HG03196 (cell line): ENCODE measurements around the gene TUBB2B.

Source experiments
- ATAC-seq: cut with Tn5 transposase; IDR thresholded peaks from one replicate; pipeline ENCODE4 v1.9.1; 2021; ENCODE audit not compliant: unreplicated experiment

TUBB2B gene

GRCh38 chr6:3235486-3235885 is 8.0 kb upstream of the TUBB2B start:
- ATAC-seq = no peak

DNA sequence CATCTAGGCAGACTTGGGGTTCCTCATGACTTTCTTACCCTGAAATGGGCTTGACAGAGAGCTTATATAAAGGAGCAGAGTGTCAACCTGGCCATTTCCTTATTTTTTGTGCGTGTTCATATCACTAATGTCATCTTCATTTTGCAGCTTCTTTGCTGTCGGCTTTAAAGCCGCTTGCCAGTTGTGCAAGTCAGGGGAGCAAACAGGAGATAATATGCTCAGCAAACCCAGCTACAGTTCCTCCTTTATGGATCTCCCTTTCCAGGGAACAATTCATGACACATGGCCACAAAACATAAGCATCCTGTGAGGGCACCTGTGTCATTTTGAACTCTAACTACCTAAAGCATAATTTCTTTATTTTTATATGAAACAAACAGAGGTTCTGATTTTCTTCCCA is 6.5 kb upstream of the TUBB2B start:
- ATAC-seq = no peak

GRCh38 chr6:3233321-3233720 is 5.9 kb upstream of the TUBB2B start:
- no peak for ATAC-seq

- ATAC-seq = no peak
These were observed 4.8 kb upstream of the TUBB2B start for GRCh38 chr6:3232017-3232945.

GRCh38 chr6:3231247-3232016 is 4.0 kb upstream of the TUBB2B start:
- ATAC-seq = no peak

DNA sequence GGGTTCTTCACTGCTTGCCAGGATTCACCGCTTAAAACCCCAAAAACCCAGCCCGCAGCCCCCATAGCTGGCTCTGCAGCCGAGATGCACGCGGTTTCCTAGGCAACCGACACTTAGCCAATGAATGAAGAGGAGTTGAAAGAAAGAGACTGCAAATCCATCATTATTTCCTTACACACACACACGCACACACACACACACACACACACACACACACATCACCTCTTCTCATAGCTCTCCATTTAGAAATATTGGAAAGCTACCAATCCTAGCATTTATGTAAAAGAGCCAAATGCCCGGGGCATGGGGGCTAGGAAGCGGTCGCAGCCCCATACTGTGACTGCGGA is 3.4 kb upstream of the TUBB2B start:
- ATAC-seq = no peak

DNA sequence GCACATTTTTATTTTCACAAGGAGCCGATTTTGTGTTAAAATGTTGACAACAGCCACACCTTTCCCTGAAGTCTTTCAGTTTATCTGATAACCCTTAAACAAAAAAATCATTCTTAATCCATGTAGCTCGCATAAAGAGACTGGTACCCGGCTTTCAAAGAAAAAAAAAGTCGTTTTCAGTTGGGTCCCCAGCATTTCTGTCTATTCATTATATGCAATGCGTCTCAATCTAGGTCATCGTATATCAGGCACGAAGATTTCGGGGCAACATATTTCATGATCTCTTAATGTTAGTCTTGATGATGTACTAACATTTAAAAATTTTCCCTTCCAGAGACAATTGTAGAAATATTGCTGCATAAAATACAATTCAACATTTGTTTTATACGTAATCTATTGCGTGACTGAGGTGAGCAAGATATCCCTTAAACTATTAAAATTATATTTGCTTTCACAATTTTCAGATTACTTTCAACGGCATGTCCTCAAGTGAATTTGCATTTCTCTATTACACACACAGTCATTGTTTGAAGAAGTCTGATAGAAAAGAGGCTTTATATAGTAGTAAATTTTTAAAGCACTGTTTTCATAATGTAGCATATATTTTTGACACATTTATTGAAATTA is 2.9 kb upstream of the TUBB2B start:
- no peak for ATAC-seq

GRCh38 chr6:3229566-3230178 is 2.2 kb upstream of the TUBB2B start:
- ATAC-seq = no peak

DNA sequence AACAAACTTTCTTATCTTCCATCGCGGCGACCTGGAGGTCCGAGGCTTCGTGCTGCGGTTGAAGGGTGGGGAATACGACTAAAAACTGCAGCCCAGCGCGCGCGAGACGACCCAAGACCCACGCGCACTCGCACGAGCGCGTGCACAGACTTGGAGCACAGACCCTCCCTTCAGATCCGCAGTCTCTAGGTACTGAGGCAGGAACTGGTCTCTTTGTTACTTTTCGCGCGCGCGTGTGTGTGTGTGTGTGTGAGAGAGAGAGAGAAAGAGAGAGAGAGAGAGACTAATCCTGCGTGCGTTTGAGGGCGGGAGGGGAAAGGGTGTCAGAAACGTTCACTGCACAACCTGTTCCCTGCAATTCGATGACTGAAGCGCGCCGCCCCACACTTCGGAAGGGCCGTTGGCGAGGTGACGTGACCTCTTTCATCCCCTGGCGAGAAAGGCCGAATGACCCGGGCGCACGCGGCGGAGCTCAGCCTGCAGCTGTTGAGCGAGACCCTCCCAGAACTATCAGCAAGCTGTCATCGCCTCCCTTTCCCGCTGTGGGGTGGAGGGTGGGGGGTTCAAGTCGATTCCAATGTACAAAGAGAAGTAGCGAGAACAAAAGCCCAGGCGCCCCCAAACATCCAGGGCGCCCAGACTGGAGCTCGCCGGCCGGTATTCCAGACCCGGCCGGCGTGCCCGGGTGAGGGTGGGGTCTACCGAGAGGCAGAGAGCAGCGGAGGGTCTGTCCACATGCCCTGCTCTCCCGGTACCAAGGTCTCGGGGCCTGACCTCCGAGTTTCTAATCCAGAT is 1.5 kb upstream of the TUBB2B start:
- no peak for ATAC-seq

- no peak for ATAC-seq
These were observed 706 bp upstream of the TUBB2B start for GRCh38 chr6:3228046-3228671.

- ATAC-seq = no peak
These were observed 731 bp downstream of the TUBB2B start for GRCh38 chr6:3226481-3227362.

DNA sequence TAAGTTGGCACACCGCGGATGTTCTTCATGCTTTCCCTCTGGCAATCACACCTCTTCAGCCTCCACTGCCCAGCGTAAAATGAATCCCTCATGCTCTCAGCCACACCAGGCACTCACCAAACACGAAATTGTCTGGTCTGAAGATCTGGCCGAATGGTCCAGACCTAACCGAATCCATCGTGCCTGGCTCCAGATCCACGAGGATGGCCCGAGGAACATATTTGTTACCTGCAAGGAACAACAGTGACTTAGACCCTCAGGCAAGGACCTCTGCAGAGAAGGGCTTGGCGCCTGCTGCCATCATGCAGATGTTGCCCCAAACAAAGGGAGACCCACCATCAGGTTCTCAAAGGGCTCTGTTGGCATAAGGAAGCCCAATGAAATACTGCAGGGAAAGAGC is 1.4 kb downstream of the TUBB2B start:
- no peak for ATAC-seq

DNA sequence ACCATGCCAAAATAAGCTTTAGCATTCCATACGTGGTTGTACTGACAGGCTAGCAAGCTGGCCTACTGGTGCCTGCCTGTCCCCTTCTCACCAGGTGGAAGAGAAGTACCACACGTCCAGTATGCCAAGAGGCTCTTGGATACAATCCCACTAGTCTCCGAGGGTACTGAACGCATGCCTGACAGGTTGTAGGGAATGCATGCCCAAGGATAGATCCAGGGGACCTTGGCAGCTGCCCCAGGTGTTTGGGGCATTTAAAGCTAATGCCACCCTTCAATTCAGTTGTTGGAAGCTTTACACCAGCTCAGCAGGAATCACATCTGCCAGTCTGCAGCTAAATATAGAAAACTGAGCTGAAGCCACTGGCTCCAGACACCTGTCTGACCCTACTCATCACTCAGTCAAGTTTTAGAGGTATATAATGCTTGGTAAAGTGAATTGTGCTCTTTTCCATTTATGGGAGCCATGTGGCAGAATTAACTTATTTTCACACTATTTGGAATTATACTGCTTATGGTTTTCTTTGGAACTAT is 4.9 kb downstream of the TUBB2B start:
- ATAC-seq = no peak

DNA sequence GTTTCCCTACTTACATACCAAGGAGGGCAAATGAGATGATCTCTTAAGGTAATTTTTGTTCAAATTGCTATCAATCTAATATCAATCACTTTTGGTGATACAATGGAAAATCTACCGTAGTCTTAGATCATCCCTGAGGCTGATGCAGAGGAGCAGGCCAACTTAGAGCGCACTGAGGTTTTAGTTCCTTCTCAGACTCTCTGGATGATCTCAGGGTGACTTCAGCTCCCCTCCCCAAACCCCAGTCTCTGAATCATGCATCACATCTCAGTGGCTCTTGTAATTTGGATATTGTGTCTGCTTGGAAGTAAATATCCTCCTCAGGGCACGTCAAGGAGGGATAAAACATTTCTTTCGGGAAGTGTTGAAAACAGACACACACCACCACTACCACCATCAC is 5.9 kb downstream of the TUBB2B start:
- ATAC-seq = no peak

DNA sequence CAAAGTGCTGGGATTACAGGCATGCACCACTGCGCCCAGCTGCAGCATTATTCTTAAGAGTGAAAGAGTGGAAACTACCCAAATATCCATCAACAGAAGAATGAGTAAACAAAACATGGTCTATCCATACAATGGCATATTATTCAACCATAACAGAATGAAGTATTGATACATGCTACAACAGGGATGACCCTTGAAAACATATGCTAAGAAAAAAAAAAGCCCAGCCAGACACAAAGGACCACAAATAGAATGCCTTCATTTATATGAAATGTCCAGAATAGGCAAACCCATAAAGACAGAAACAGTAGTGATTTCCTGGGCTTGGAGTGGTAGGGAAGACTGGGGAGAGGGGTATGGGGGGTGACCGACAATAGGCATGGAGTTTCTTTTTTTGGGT is 7.1 kb downstream of the TUBB2B start:
- ATAC-seq = no peak

DNA sequence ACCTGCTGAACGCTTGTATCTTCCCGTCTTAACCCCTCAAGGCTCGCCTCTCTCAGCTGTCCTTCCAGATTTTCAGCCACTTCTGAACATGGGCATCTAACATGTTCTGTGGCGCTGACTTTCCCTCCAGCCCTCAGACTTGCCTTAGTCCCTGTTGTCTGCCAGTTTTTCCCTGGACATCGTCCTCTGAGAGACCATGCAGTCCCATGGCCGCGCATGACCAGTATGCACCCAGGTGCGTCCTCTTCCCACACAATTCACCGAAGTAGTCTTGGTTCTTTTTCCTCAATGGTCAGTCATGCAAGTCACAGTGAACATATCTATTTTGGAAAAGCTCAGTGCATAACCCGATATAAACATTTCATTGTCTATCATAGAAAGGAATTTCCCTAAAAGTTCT is 9.2 kb downstream of the TUBB2B start:
- ATAC-seq = no peak

- ATAC-seq = no peak
These were observed 10.2 kb downstream of the TUBB2B start for GRCh38 chr6:3217286-3217685.

DNA sequence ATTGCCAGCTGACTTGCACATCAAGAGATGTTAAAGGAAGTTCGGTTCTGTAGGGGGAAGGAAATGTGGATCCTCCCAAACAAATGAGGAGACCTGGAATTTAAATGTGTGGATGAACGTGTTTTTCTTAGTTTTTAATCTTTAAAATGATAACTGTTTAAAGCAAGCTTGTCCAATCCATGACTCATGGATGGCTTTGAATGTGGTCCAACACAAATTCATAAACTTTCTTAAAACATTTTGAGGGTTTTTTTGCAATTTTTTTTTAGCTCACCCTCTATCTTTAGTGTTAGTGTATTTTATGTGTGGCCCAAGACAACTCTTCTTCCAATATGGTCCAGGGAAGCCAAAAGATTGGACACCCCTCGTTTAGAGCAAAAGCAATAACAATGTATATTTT is 12.6 kb downstream of the TUBB2B start:
- no peak for ATAC-seq

DNA sequence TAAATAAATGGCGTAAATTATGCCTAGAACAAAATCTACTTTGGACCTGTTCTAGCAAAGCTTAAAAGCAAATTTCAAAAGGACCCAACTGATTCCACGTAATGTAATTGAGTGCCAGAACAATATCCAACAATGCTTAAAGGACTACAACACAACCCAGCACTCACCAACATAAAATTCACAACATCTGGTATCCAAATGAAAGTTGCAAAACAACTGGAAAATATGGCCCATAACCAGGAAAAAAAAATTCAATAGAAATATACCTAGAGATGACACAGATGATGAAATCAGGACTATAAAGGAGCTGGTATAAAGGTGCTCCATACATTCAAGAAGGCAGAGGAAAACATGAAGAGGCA is 14.1 kb downstream of the TUBB2B start:
- no peak for ATAC-seq
